GM12878 (cell line): ENCODE data around the gene LVRN.

Experiments
- BCL11A ChIP-seq: IDR thresholded peaks from 2 replicates; pipeline ENCODE4 v1.6.1; 2011; ENCODE audit warnings: low read depth, low read length
- CBFB ChIP-seq: IDR thresholded peaks from 2 replicates; pipeline ENCODE4 v1.6.1; 2016; ENCODE audit warnings: antibody characterized with exemption, low read depth
- CHD1 ChIP-seq: IDR thresholded peaks from 2 replicates; pipeline ENCODE4 v1.6.1; 2012; ENCODE audit warnings: low read depth, low read length, improper control_type of control experiment
- EP300 ChIP-seq, 2 experiments: fragments of 150-350 bp in 1 of 2; IDR thresholded peaks; 2 replicates each; pipeline ENCODE4 v1.6.1; 2011 to 2012; ENCODE audit warnings: low read depth in 2 of 2, low read length in 2 of 2, borderline replicate concordance in 1 of 2, improper control_type of control experiment in 1 of 2, inconsistent platforms in 1 of 2; ENCODE audit not compliant: control insufficient read depth in 1 of 2
- FOS ChIP-seq: IDR thresholded peaks from 3 replicates; pipeline ENCODE4 v1.6.1; 2011; ENCODE audit warnings: borderline replicate concordance; ENCODE audit not compliant: insufficient read length; ENCODE audit errors: extremely low read depth
- IKZF1 ChIP-seq: fragments of 450-650 bp; conservative IDR thresholded peaks from 2 replicates; pipeline ENCODE4 v1.6.1; 2017; ENCODE audit warnings: antibody characterized with exemption, mild to moderate bottlenecking
- NR2C2 ChIP-seq: IDR thresholded peaks from 2 replicates; pipeline ENCODE4 v1.6.1; 2011; ENCODE audit warnings: borderline replicate concordance, low read depth; ENCODE audit not compliant: control insufficient read depth, insufficient read length
- POLR2AphosphoS5 ChIP-seq: IDR thresholded peaks from 2 replicates; pipeline ENCODE4 v1.6.1; 2011; ENCODE audit warnings: mild to moderate bottlenecking, low read length, inconsistent platforms
- REST ChIP-seq: IDR thresholded peaks from 2 replicates; pipeline ENCODE4 v1.6.1; 2012; ENCODE audit warnings: mild to moderate bottlenecking, low read depth, low read length
- SIN3A ChIP-seq: IDR thresholded peaks from 2 replicates; pipeline ENCODE4 v1.6.1; 2012; ENCODE audit warnings: low read depth, low read length, improper control_type of control experiment
- SPI1 ChIP-seq: IDR thresholded peaks from 2 replicates; pipeline ENCODE4 v1.6.1; 2011; ENCODE audit warnings: low read depth, mild to moderate bottlenecking, low read length, moderate library complexity, borderline replicate concordance; ENCODE audit not compliant: insufficient read depth
- TF ChIP-seq, protein P1 (sequence below), 3 experiments: IDR thresholded peaks in 2 of 3; conservative IDR thresholded peaks in 1 of 3; 2 replicates each; pipeline ENCODE4 v1.5.1; 2011; ENCODE audit warnings: low read depth in 3 of 3, low read length in 3 of 3, mild to moderate bottlenecking in 3 of 3, control low read depth in 2 of 3, moderate library complexity in 2 of 3, inconsistent platforms in 1 of 3, mixed read lengths in 1 of 3; ENCODE audit not compliant: control insufficient read depth in 2 of 3, insufficient read depth in 1 of 3; ENCODE audit errors: extremely low read depth in 1 of 3
- TF ChIP-seq, protein P2 (sequence below): IDR thresholded peaks from 2 replicates; pipeline ENCODE4 v1.6.1; 2011; ENCODE audit warnings: borderline replicate concordance, low read depth, mild to moderate bottlenecking, moderate library complexity, low read length; ENCODE audit not compliant: insufficient read depth, poor library complexity, severe bottlenecking

DNA sequence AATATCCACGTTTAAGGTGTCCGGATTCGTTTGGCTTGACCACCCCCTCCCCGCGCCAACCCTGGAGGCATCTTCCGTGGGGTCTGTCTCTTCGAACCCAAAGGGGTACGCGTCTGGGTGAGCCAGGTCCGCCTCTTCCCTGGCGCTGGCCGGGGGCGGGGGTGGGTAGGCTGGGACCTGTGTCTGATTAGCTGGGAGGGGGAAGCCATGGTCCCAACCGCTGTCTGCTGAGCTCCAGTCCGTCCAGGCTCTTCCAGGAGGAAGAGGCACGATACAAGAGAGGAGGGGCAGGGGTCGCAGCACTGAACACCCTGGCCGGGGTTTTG, at the start of gene LVRN:
- TF ChIP-seq CHD1 (no peak), BCL11A (no peak), FOS (no peak), POLR2AphosphoS5 (no peak), NR2C2 (no peak), IKZF1 (no peak), REST (no peak), SIN3A (no peak), EP300 (IDR thresholded peaks at IDR 0.05; ENCODE audit: borderline replicate concordance in 1 of 2, control insufficient read depth in 1 of 2, low read depth in 2 of 2, low read length in 2 of 2) (no peak), CBFB (no peak), SPI1 (no peak)
- TF ChIP-seq, protein P1, sequence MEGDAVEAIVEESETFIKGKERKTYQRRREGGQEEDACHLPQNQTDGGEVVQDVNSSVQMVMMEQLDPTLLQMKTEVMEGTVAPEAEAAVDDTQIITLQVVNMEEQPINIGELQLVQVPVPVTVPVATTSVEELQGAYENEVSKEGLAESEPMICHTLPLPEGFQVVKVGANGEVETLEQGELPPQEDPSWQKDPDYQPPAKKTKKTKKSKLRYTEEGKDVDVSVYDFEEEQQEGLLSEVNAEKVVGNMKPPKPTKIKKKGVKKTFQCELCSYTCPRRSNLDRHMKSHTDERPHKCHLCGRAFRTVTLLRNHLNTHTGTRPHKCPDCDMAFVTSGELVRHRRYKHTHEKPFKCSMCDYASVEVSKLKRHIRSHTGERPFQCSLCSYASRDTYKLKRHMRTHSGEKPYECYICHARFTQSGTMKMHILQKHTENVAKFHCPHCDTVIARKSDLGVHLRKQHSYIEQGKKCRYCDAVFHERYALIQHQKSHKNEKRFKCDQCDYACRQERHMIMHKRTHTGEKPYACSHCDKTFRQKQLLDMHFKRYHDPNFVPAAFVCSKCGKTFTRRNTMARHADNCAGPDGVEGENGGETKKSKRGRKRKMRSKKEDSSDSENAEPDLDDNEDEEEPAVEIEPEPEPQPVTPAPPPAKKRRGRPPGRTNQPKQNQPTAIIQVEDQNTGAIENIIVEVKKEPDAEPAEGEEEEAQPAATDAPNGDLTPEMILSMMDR (IDR thresholded peaks at IDR 0.05 in 2 of 3, conservative IDR thresholded peaks at IDR 0.05 in 1 of 3; ENCODE audit: control insufficient read depth in 2 of 3, extremely low read depth in 1 of 3, insufficient read depth in 1 of 3, low read depth in 3 of 3, low read length in 3 of 3) = no peak
- TF ChIP-seq, protein P2, sequence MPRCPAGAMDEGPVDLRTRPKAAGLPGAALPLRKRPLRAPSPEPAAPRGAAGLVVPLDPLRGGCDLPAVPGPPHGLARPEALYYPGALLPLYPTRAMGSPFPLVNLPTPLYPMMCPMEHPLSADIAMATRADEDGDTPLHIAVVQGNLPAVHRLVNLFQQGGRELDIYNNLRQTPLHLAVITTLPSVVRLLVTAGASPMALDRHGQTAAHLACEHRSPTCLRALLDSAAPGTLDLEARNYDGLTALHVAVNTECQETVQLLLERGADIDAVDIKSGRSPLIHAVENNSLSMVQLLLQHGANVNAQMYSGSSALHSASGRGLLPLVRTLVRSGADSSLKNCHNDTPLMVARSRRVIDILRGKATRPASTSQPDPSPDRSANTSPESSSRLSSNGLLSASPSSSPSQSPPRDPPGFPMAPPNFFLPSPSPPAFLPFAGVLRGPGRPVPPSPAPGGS = no peak
